D721Med (cell line): Measurements from ENCODE around the gene ADM.

ENCODE experiments used
- DNase-seq: peaks from one replicate; pipeline ENCODE4 v3.0.0; 2011; ENCODE audit warnings: low spot score; ENCODE audit not compliant: insufficient read length
- FAIRE-seq: peaks from 2 replicates; lab custom pipeline; 2011; peaks lifted over from hg19 to GRCh38; lab: Jason Lieb, UNC
- CTCF ChIP-seq: IDR thresholded peaks from 2 replicates; pipeline ENCODE4 v1.5.1; 2012; ENCODE audit warnings: mild to moderate bottlenecking, control low read depth; ENCODE audit not compliant: insufficient read depth; ENCODE audit errors: missing control alignments

ADM gene

GRCh38 chr11:10352921-10353550, 48.2 kb downstream of the ADM start:
- no peak for TF ChIP-seq CTCF
- DNase-seq (no peak), FAIRE-seq (no peak)

GRCh38 chr11:10354389-10354788, 49.5 kb downstream of the ADM start:
- DNase-seq (no peak), FAIRE-seq (no peak)
- no peak for TF ChIP-seq CTCF

- TF ChIP-seq CTCF: no peak
- DNase-seq: no peak
- no peak for FAIRE-seq
Observed at GRCh38 chr11:10355257-10355661, 50.4 kb downstream of the ADM start.

GRCh38 chr11:10356161-10356560, 51.3 kb downstream of the ADM start:
- no peak for DNase-seq
- no peak for FAIRE-seq
- TF ChIP-seq CTCF: no peak
